ENCODE measurements around the gene SPTLC2.

Gene SPTLC2

DNA sequence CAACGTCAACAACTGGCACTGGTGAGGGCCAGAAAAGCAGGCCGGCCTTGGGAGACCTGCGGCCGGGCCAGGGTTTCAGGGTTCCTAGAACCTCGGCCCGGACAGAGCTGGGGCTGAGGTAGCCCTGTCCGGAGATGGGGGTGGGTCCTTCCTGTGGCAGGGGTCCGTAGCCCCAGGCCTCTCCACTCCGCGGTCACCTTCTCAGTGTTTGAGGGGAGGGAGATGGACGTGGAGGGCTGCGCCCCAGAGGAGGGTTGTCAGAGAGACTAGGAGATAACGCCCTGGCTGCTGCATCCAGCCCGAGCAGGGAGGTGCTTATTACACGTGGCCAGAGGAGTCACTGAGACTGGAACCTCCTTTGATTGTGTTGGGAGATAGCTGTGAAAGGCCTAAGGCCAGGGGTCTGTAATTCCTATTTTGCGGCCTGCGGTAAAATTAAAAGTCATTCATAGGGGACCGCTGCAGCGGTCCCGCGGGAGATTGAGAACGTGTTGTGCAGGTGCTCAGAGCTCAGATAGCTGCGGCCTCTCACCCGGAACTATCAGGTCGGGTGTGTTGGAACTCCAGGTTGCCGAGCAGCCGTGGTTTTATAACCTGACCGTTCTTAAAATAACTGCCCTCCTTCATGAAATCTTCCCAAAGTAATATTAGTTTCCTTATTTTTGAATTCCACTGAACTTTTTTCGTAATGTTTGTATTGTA, 158.0 kb downstream of the SPTLC2 start:
- DNase-seq = peak; percentile 32

GRCh38 chr14:77457522-77458248, 158.8 kb downstream of the SPTLC2 start, which contains the start of the genes AHSA1 and VIPAS39:
Gene AHSA1 (plus strand): TSS chr14:77458093. CDS start chr14:77458190, 97 bp downstream.
Gene VIPAS39 (minus strand): TSS chr14:77457601. CDS start chr14:77454102, 3,499 bp downstream.
- peak; percentile 91 for DNase-seq

DNA sequence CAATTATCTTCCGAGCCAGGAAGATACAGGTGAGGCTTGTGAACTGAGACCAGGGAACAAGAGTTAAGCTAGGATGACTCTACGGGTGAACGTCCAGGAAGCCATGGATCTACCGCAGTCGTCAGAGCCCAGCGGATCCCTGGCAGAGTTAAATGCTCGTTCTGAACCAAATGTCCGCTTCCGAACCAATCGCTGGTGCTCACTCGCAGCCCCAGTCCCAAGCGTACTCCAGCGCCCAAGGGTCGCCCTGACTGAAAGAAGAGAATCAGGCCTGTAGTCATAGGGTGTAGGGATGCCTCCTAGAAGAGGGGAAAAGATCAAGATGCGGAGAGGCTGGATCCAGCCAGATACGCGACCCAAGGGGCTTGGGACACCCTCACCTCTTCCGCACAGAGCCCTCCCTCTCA, 159.3 kb downstream of the SPTLC2 start:
- no peak for DNase-seq
